Aorta (tissue), 5 donors: ENCODE measurements around the gene HEPACAM. TPM values are rescaled to one million over a fixed set of nuclear protein-coding genes. Genes with fewer than 3 reads are reported as not detected.

ENCODE experiments used
- ATAC-seq: fragments of 200-7000 bp; cut with Tn5 transposase; one replicate; pipeline ENCODE4 v1.9.1; 2022; ENCODE audit warnings: moderate library complexity; ENCODE audit not compliant: low FRiP score
- DNase-seq, 2 donors: peaks; one replicate each; pipeline ENCODE4 v3.0.0-alpha.2; 2020
- H3K27ac ChIP-seq, 2 donors: one replicate each; pipeline ENCODE4 v1.5.1; 2013; ENCODE audit warnings: low read length in 2 of 2, mild to moderate bottlenecking in 2 of 2, moderate library complexity in 2 of 2, control low read depth in 1 of 2, inconsistent platforms in 1 of 2, low read depth in 1 of 2
- H3K27me3 ChIP-seq, 2 donors: one replicate each; pipeline ENCODE4 v1.6.1; 2013; ENCODE audit warnings: control low read depth in 1 of 2, low read length in 1 of 2, mild to moderate bottlenecking in 1 of 2, moderate library complexity in 1 of 2; ENCODE audit not compliant: insufficient read depth in 2 of 2, control insufficient read depth in 1 of 2
- H3K36me3 ChIP-seq, 2 donors: one replicate each; pipeline ENCODE4 v1.6.1; 2013; ENCODE audit warnings: control low read depth in 1 of 2, low read length in 1 of 2, mild to moderate bottlenecking in 1 of 2; ENCODE audit not compliant: insufficient read depth in 2 of 2, control insufficient read depth in 1 of 2
- H3K4me1 ChIP-seq, 2 donors: one replicate each; pipeline ENCODE4 v1.6.1; 2013; ENCODE audit warnings: low read length in 2 of 2, control low read depth in 1 of 2, mild to moderate bottlenecking in 1 of 2, moderate library complexity in 1 of 2; ENCODE audit not compliant: insufficient read depth in 2 of 2, control insufficient read depth in 1 of 2
- H3K4me3 ChIP-seq, 2 donors: one replicate each; pipeline ENCODE4 v1.5.1; 2013; ENCODE audit warnings: low read length in 2 of 2, control low read depth in 1 of 2, mild to moderate bottlenecking in 1 of 2
- H3K9me3 ChIP-seq: one replicate; pipeline ENCODE4 v1.6.1; 2013; ENCODE audit warnings: mild to moderate bottlenecking, low read length; ENCODE audit not compliant: control insufficient read depth
- WGBS, 2 donors: extraction: QIAGEN DNeasy Blood & Tissue Kit; methylation state at CpG; one replicate each; pipeline ENCODE4 v1.1.7; 2013; 5-methylcytosine and 5-hydroxymethylcytosine counted together
- intact Hi-C, 2 donors: fragments of 100-400 bp; cut with DNase I; formaldehyde crosslinking; loops; one replicate each; pipeline versions ENCODE4 v1.14.2 to v1.15.0; 2022
- long read RNA-seq, 2 donors: library from polyadenylated mRNA; unstranded; transcript quantifications; one replicate each; pipeline ENCODE4 v2.0.0, GENCODE V29; 2020 to 2021
- polyA plus RNA-seq, 2 donors: library from polyadenylated mRNA; stranded (reverse); fragments of 200-250 nt; gene quantifications; one replicate each; pipeline ENCODE4 v1.2.3, GENCODE V29; 2013
- total RNA-seq, 2 donors: library from RNA; stranded (reverse); fragmentation: NEBNext Ultra II Directional; extraction: Animal tissue kit (Norgen Biotek cat#: 25700); gene quantifications; one replicate each; pipeline ENCODE4 v1.2.1, GENCODE V29; 2021
- donor health status: healthy with polysubstance abuse.
- donor health status: Bipolar disorder and iron deficiency.
- donor health status: DM: no; HTN: no; CAD: no.
- donor health status: DM: no; HTN: no; CAD: no.
- donor health status: DM: yes; HTN: yes; CAD: no.

The HEPACAM gene
- total RNA-seq (under 1 TPM; 0.10 to 0.30 TPM), polyA plus RNA-seq (not detected)
- long read RNA-seq, donor 1, result 0 reads
- long read RNA-seq, donor 2, partial matches to known transcripts, result 0 of 2 reads
- long read RNA-seq, donor 2, other reads (novel, unspliced or antisense), result 2 of 2 reads

DNA sequence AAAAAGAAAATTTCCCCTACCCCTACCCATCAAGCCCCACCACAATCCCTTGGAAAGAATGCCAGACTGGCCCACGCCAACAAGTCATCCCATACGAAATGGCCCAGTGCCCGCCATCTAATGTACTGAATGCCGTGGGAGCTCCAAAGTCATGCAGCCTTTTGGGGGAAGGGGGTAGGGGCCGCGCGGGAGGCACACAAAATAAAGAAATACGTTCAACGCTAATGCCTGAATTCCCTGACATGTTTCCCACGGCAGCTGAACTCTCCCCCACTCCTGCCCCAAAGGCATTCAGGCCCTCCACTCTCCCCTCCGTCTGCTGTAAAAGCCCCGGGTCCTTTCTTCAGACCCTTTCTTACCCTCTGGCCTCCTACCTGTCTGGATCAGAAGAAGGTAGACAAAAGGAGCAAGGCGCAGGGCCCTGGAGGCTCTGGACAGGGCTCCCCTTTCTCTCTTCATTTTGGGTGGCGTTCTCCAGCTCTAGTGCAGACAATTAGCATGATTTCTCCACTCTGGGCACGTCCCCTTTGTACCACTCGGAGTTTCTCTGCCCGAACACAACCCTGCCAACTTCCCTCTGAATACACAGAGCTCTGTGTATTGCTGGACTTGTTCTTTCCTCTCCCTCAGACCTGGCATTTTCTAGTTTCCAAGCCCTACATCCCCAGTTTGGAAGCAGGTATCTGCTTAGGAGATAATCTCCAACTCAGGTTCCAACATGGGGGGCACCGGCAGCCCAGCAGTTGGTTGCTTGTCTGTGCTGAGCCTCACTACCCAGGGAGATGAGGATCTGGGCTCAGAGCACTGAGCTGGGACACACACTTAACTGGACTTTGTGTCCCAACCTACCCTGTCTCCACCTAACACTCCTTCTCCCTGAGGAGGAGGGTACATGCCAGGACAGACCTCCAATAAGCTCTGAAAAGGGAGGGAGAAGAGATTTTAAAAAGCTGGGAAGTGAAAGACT lies at the start of gene HEPACAM:
Gene HEPACAM (minus strand): TSS at position 500 of the 967 bp plus-strand sequence. CDS start 41 bp downstream, at position 459.
- Histone ChIP-seq H3K27ac (no peak within 1 kb of the TSS), H3K36me3 (no peaks in the 10 kb centered on the region), H3K9me3 (no peaks in the 10 kb centered on the region), H3K4me1 (no peaks in the 10 kb centered on the region), H3K27me3 (no peaks in the 10 kb centered on the region), H3K4me3 (no peak within 1 kb of the TSS)
- intact Hi-C loops, result no loop called here
- WGBS, 2 donors, result 73 to 74% methylated on average over 18 of the region's 18 CpGs
- no peak for ATAC-seq
- no peak for DNase-seq

- DNase-seq (no peak), ATAC-seq (no peak)
- Histone ChIP-seq H3K27ac (no peak overlapping the region), H3K9me3 (peaks cover 4% of the 10 kb centered on the region), H3K27me3 (no peaks in the 10 kb centered on the region), H3K4me1 (no peaks in the 10 kb centered on the region), H3K36me3 (no peaks in the 10 kb centered on the region), H3K4me3 (no peak overlapping the region)
- 91 to 96% methylated on average over 3 of the region's 3 CpGs for WGBS, 2 donors
- intact Hi-C loops, result no loop called here
Observed at GRCh38 chr11:124984512-124984854, 48.6 kb upstream of the HEPACAM start.

DNA sequence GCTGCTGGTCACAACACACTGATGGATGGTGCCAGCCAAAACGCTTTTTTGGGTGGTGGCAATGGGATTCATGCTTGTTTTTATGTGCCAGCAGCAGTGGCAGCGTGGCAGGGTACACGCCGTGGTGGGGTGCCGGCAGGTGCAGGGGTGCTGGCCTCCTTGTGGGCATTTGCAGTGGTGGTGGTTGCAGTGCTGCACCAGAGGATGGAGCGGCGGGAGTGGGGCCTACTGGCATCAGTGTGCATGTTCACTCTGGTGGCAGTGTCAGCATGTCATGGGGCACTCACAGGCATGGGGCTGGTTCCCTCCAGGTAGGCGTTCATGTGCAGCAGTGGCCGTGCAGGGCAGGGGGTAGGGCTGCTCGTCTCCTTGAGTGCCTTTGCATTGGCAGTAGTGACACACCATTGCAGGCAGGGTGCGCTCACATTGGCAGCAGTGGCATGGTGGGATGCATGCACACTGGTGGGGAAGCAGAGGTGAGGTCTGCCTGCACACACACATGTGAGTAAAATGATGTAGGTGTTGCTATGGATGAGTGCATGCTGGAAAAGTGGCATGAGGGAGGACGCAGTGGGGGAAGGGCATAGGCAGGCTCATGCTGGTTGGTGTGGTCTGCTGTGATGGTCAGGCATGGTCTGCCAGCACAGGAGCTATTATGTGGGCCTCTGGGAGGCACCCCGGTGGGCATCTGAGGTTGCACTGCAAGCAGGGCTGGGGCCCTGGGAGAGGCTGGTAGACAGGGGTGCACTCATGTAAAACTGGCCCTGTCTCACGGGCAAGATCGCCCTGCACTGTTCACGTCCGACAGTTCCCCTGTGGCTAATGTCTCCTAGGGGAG lies 48.0 kb upstream of the HEPACAM start:
- Histone ChIP-seq H3K27ac (no peak overlapping the region), H3K4me3 (no peak overlapping the region), H3K9me3 (peaks cover 4% of the 10 kb centered on the region), H3K36me3 (no peaks in the 10 kb centered on the region), H3K4me1 (no peaks in the 10 kb centered on the region), H3K27me3 (no peaks in the 10 kb centered on the region)
- ATAC-seq (no peak), DNase-seq (no peak)
- intact Hi-C loops, result no loop called here
- 96 to 97% methylated on average over 14 to 17 of the region's 17 CpGs for WGBS, 2 donors

GRCh38 chr11:124982043-124982442 lies 46.2 kb upstream of the HEPACAM start:
- H3K27me3 ChIP-seq, result no peaks in the 10 kb centered on the region
- no peak for DNase-seq

GRCh38 chr11:124978316-124978715 lies 42.5 kb upstream of the HEPACAM start:
- no peaks in the 10 kb centered on the region for H3K4me1 ChIP-seq
- 96 to 98% methylated on average over 2 of the region's 2 CpGs for WGBS, 2 donors
- intact Hi-C loops, result no loop called here

More at GRCh38 chr11:124982043-124982442, 46.2 kb upstream of the HEPACAM start:
- Histone ChIP-seq H3K9me3 (peaks cover 4% of the 10 kb centered on the region), H3K4me3 (no peak overlapping the region), H3K36me3 (no peaks in the 10 kb centered on the region), H3K27ac (no peak overlapping the region), H3K4me1 (no peaks in the 10 kb centered on the region)
- intact Hi-C loops, result no loop called here
- no peak for ATAC-seq

GRCh38 chr11:124977006-124977405 lies 41.2 kb upstream of the HEPACAM start:
- Histone ChIP-seq H3K4me3 (no peak overlapping the region), H3K27ac (no peak overlapping the region), H3K27me3 (no peaks in the 10 kb centered on the region), H3K4me1 (no peaks in the 10 kb centered on the region), H3K36me3 (no peaks in the 10 kb centered on the region), H3K9me3 (peaks cover 4% of the 10 kb centered on the region)
- intact Hi-C loops, result no loop called here
- DNase-seq, result no peak
- no peak for ATAC-seq
- 85 to 88% methylated on average over 2 of the region's 2 CpGs for WGBS, 2 donors

More at GRCh38 chr11:124978316-124978715, 42.5 kb upstream of the HEPACAM start:
- Histone ChIP-seq H3K36me3 (no peaks in the 10 kb centered on the region), H3K9me3 (peaks cover 4% of the 10 kb centered on the region), H3K27me3 (no peaks in the 10 kb centered on the region), H3K4me3 (no peak overlapping the region), H3K27ac (no peak overlapping the region)
- ATAC-seq (no peak), DNase-seq (no peak)

- Histone ChIP-seq H3K4me1 (no peaks in the 10 kb centered on the region), H3K36me3 (no peaks in the 10 kb centered on the region), H3K4me3 (no peak overlapping the region), H3K27me3 (no peaks in the 10 kb centered on the region), H3K27ac (no peak overlapping the region), H3K9me3 (peaks cover under 1% of the 10 kb centered on the region)
- WGBS, 2 donors, result 79 to 83% methylated on average over 3 of the region's 3 CpGs
- no peak for DNase-seq
- intact Hi-C loops, result no loop called here
- ATAC-seq, result no peak
Observed at GRCh38 chr11:124976531-124976930, 40.7 kb upstream of the HEPACAM start.

- no peak overlapping the region for H3K4me3 ChIP-seq
- ATAC-seq (no peak), DNase-seq (no peak)
- 91 to 92% methylated on average over 2 of the region's 2 CpGs for WGBS, 2 donors
- H3K9me3 ChIP-seq, result no peaks in the 10 kb centered on the region
- no peaks in the 10 kb centered on the region for H3K27me3 ChIP-seq
- intact Hi-C loops, result no loop called here
- H3K36me3 ChIP-seq, result no peaks in the 10 kb centered on the region
- H3K4me1 ChIP-seq, result no peaks in the 10 kb centered on the region
- no peak overlapping the region for H3K27ac ChIP-seq
Observed at GRCh38 chr11:124971810-124972209, 36.0 kb upstream of the HEPACAM start.
